OCI-M1 (cell line): ENCODE measurements around the gene HS3ST5.
"Not testable (repeated sequence)": the region's sequence is repeated elsewhere in the genome, so short reads cannot be mapped to it uniquely, and the experiment has no call there.

ENCODE experiments used
- DNase-seq: peaks from one replicate; lab custom pipeline; 2025; lab: John Stamatoyannopoulos, UW

HS3ST5 gene

GRCh38 chr6:114276783-114277182, 66.0 kb downstream of the HS3ST5 start:
- DNase-seq, result no peak

DNA sequence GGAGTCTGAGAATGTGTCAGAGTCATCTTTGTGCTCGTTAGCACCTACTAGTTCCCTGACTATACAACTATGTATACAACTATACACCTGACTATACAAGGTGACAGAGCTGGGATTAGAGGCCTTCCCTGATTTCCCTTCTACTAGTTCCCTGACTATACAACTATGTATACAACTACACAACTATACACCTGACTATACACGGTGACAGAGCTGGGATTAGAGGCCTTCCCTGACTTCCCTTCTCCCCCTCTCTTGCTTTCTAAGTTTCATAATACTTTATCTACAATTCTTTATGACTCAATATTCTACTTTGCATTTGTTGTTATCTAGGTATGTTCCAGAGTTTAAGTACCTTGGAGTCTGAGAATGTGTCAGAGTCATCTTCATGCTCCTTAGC, 68.0 kb downstream of the HS3ST5 start:
- no peak for DNase-seq

DNA sequence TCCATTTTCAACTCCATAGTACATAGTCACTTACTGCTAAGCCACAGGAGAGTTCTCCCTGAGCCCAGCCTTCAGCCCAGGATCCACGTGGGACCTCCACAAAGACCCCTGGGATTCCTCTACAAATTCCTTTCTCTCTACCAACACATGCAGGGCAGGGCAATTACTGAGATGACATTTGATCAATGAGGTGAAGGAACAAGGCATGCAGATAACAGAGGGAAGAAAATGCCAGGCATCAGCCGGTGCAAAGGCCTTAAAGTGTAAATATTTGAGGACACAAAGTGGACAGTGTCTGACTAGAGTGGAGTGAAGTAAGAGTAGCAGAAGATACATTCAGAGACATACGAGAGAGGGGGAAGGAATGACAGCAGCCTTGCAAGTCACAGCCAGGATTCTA, 70.2 kb downstream of the HS3ST5 start:
- no peak for DNase-seq

- DNase-seq, result no peak
Measured at GRCh38 chr6:114271405-114271804, 71.4 kb downstream of the HS3ST5 start.

GRCh38 chr6:114267897-114268296, 74.9 kb downstream of the HS3ST5 start:
- no peak for DNase-seq

DNA sequence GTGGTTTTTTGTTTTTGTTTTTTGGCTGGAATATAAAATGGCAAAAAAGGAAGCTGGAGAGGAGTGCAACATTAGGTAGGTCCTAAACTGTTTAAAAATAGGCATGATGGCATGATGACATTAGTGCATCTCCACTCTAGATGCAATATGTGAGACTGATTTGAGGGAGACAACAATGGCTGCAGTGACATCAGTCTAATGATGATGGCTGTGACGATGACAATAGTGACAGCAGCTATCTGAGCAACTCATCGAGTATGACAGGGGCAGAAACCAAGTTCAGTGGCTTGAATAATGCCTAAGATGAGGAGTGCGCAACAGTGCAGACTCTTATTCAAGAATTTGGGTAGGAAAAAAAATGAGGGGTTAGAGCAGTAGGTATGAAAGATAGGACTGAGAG, 82.0 kb downstream of the HS3ST5 start:
- no peak for DNase-seq

DNA sequence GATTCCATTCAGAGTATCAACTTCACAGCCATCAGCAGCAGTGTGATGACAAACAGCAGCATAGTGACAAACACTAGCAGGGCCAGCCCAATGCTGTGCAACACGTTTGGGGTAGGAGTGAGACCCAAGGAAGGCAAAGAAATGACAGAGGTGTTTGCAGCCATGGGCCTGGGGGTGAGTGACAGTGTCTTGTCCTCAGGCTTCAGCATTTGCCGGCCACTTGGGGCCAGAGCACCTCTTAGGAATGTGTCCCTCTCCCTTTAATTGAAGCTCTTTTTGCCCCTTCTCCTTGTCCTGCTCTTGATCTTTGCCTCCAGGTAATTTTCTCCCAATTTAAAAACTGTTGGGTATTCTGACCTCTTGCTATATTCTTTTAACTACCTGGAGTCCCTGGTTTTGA, 84.4 kb downstream of the HS3ST5 start:
- no peak for DNase-seq

- DNase-seq, result no peak
Measured at GRCh38 chr6:114253431-114253830, 89.4 kb downstream of the HS3ST5 start.

DNA sequence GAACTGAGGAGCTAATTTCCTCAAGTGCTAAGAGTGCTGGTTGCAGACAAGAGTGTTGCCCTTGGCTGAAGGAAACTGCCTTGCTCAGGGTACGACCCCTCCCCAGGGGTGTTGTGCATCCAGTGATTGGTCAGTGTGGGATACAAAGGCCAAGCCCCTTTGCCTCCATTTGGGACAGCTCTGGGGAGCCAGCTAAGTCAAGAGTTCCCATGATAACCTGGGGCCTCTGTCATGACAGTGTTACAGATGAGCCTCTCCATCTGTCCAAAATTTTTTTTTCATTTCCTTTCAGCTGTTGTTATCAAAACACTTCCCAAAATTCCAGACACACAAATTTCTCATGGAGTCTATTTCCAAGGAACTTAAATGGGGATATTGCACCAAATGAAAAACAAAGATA, 93.3 kb downstream of the HS3ST5 start:
- DNase-seq, result no peak

DNA sequence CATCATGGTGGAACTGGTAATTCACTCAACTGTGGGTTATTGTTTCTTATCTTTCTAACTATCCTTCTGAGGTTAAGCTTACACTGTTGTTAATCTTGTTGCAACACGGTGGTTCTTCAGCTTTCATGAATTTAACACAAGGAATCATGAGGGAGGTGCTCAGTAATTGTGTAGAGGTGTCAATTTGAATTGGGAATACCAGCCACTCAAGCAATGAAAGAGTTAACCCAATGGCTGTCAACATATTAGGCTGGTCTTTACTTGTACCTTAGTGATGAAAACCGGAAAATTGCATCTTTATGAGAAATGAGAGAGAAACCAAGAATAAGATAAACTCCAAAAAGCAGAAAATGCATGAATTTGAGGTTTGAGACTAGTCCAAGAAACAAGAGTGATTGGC, 95.7 kb downstream of the HS3ST5 start:
- no peak for DNase-seq

DNA sequence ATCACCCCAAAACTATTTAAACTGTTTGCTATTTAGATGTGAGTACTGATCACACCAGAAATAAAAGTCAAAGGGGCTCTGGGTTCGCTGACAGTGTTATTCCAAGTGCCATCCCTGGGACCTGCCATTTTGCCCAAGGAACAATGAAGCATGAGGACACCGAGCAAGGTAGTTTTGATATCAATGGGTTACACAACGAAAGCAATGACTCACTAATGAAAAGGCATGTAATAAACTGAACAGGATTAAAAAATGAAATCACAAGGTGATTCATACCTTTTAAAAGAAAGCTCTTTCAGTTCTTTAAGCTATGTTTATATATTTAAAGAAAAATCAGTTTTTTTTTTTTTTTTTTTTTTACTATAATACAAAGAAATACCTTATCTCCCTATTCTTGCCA, 102.0 kb downstream of the HS3ST5 start:
- DNase-seq, result no peak

DNA sequence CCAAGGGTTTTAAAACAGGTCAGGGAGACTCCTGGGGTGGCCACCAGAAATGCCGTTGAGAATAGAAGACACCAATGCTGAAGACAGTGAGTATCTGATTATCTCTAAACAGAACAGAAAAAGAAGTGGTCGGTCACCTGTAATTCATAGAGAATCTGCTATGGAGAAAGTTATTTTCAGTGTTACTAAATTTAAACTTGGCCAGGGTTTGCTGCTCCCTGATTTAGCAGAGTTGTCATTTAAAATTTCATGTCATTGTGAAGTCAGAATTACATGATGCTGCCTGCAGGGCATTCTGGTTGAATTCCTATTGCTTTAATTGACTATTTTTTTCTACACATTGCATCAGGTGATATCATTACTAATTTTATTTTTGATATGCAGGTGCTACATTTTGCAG, 114.1 kb downstream of the HS3ST5 start:
- no peak for DNase-seq

- DNase-seq, result no peak
Measured at GRCh38 chr6:114227944-114228468, 114.8 kb downstream of the HS3ST5 start.

GRCh38 chr6:114220241-114220640, 122.6 kb downstream of the HS3ST5 start:
- no peak for DNase-seq

DNA sequence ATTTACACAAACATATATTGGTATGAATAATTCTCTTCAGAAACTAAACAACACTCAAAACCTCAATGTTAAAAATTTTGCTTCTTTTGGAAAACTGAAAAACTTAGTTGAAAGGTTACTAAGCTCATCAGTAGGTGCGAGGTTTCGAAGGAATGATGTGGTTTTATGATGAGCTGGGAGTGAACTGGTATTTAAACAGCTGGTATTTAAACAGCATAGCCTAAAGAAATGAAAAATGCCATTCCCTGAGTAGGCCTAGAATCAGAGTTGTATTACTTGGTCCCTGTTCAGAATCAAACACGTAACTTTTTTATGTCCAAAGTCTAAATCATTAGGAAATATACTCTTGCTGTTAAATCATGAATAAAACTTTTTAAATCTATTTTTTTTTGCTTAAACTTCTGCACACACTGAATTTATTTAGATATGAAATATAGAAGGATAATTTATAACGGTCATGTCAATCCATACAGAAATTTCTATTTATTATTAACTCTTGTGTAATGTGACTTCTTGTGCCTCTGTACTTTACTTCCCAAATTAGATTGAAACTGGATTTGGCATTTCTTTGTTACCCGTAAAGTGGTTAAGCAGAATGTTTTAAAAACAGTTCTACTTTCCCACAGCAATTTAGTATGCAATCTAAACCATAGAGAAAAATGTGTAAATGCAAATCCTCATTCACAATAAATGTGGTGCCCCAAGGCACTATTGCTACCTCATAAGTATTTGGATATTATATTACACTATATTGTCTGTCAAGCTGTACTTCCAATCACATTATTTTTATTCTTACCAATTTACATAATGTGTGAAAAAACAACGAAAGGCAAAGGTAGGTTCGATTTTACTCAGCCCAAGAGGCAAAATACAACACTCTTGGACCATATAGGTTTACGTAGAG, 124.1 kb downstream of the HS3ST5 start:
- DNase-seq, result no peak

GRCh38 chr6:114217996-114218395, 124.8 kb downstream of the HS3ST5 start:
- DNase-seq, result not testable (repeated sequence)

DNA sequence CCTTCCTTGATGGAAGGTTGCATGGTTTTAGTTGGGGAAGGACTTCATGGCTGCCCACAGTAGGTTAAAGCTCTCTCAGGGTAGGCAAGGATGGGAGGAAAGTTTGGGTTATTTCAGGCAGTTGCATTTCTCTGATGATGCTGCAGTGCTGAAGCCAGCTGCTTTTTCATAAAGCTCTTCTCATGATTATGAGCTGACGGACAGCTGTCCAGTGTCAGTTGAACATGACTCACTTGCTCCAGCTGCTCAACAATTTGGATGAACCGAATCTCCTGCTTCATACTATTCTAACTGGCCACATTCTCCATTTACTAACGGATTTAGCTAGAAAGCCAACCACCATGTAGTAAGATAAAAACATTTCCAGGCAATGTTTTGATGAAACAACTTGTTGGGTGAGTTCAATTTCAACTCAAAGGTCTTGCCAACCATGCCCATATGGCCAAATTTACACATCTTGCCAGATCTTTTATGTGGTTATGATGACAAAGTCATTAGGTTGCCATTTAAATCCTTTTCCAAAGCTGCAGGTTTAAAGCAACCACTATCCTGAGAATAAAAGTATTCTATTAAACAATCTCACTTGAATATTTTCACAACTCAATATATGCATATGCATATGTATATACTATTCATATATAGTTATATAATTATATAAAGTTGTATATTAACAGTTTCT, 125.9 kb downstream of the HS3ST5 start:
- peak; percentile 16 for DNase-seq

DNA sequence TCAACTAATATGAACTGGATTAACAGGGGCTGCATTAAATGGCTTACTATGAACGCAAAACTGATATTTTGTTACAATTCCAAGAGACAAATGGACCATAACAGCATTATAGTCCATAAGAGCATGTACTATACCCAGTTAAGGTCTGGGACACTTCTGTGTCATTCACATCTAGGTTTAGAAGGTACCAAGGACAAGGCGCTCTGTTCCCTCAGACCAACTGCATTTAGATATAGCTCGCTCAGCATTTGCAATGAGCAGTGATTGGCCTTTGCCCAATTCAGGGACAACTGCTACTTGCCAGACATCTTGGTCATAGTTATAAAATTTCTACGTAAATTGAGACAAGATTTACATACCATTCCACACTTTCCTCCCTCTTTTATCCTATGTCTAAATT, 132.4 kb downstream of the HS3ST5 start:
- DNase-seq, result no peak

GRCh38 chr6:114203460-114203859, 139.4 kb downstream of the HS3ST5 start:
- no peak for DNase-seq

DNA sequence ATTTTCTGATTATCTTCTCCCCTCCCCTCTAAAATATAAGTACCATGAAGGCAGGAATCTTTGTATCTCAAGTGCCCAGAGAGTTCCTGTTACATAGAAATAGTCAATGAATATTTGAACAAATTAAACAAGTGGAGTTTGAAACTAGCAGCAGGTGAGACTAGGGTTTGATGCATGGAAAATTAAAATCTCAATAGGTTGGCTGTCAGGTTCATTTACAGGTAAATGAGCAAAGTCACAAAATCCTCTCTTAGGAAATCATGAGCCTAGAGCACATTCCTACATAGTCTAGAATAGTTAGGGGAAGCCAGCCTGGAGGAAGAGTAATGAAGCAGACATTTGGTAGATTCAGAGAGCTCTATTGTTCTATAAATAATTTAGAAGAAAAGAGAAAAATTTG, 140.4 kb downstream of the HS3ST5 start:
- DNase-seq, result no peak

GRCh38 chr6:114200891-114201290, 141.9 kb downstream of the HS3ST5 start:
- no peak for DNase-seq

GRCh38 chr6:114195631-114196403, 147.0 kb downstream of the HS3ST5 start:
- peak; percentile 77 for DNase-seq

GRCh38 chr6:114195027-114195365, 147.8 kb downstream of the HS3ST5 start:
- no peak for DNase-seq
